Measurements from ENCODE around the gene CD300LB.

DNA sequence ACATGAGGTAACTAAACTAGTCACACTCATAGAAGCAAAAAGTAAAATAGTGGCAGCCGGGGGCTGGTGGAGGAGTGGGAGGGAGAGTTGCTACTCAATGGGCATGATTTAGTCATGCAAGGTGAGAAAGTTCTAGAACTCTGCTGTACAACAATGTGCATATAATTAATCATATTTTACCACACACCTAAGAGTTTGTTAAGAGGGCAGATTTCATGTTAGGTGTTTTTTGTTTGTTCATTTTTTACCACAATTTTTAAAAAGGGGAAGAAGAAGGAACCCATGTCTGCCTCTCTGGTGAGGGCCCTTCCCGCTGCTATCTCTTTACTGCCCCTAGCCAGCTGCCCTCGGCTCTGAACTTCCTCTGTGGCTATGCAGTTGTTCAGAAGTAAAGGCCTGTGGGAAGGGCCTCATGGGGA, 11.2 kb downstream of the CD300LB start:
- TF ChIP-seq, protein P1, sequence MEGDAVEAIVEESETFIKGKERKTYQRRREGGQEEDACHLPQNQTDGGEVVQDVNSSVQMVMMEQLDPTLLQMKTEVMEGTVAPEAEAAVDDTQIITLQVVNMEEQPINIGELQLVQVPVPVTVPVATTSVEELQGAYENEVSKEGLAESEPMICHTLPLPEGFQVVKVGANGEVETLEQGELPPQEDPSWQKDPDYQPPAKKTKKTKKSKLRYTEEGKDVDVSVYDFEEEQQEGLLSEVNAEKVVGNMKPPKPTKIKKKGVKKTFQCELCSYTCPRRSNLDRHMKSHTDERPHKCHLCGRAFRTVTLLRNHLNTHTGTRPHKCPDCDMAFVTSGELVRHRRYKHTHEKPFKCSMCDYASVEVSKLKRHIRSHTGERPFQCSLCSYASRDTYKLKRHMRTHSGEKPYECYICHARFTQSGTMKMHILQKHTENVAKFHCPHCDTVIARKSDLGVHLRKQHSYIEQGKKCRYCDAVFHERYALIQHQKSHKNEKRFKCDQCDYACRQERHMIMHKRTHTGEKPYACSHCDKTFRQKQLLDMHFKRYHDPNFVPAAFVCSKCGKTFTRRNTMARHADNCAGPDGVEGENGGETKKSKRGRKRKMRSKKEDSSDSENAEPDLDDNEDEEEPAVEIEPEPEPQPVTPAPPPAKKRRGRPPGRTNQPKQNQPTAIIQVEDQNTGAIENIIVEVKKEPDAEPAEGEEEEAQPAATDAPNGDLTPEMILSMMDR (IDR thresholded peaks at IDR 0.05) = no peak
- TF ChIP-seq ZFX (IDR thresholded peaks at IDR 0.05; ENCODE audit: borderline replicate concordance) = no peak
